NCI-H146 treated with DMSO at 0.1 percent for 48 hours (cell line): ENCODE results near the gene TRAM2.

ENCODE experiments used
- DNase-seq: peaks from one replicate; lab custom pipeline; 2025; ENCODE audit not compliant: unreplicated experiment; lab: John Stamatoyannopoulos, UW

TRAM2 gene

DNA sequence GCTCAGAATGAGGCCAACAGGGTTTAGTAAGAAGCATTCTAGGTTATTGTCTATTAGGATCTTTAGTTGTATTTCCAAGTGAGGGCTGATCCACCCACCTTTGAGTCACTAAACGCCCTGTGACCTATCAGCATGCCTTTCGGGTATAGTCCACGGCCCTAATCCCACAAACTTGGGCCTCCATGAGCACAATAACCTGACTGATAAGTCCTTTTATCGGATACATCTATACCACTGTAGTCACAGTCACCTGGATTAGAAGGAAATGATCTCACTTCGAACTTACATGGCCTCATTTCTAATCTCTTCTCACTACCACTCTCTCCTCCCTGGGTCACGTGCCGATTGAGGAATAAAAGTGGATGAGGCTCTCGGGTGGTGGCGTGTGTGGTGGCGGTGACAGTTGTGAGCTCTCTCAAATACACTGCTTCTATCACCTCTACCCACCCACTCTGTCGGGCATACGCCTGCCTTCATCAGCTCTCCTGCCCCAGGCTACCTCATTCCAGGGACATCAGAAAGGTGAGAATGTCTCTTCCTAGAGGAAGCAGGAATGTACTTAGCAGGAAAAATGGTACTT is 65.2 kb downstream of the TRAM2 start:
- DNase-seq: no peak

DNA sequence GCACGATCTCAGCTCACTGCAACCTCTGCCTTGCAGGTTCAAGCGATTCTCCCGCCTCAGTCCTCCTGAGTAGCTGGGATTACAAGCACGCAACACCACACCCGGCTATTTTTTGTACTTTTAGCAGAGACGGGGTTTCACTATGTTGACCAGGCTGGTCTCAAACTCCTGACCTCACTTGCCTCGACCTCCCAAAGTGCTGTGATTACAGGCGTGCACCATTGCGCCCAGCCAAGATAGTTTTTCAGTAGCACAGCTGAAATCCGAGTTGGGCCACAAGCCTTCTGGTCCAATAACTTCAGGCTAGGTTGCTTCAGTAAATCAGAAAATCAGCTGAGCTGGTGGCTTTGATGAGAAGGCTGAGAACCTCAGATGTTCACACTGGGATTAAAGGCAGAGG is 65.7 kb downstream of the TRAM2 start:
- DNase-seq: no peak

GRCh38 chr6:52510213-52510562 is 66.7 kb downstream of the TRAM2 start:
- no peak for DNase-seq

GRCh38 chr6:52509281-52510212 is 67.3 kb downstream of the TRAM2 start:
- DNase-seq: no peak

GRCh38 chr6:52508261-52508739 is 68.6 kb downstream of the TRAM2 start:
- no peak for DNase-seq

DNA sequence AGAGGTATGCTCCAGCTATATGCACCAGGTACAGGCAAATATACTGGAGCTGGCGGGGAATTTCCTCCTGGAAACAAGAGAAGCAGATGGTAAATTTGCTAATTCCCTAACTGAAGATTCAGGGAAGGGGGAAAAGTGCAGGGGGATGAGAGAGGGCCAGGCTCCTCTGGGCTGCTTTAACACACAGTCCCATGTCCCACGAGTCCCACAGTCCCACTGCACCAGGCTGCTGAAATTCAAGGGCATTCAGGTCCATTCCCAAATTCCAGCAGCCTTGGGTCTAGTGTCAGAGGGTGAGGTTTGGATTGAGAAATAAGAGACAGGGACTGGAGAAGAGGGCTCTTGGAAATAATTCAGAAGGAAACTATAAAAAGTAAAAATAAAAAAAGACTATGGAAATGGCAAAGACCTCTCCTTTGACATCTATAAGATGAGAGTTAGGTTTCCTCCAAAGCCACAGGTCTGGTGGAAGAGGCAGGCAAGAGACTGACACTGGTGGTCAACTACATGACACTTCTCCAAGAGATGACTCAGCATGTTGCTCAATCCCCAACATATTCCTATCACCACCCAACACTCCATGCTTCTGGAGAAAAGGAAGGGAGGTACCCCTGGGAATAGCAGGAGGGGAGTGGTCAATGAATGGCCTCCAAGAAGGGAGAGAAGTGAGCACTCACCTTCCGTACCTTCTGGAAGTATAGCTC is 69.2 kb downstream of the TRAM2 start:
- DNase-seq: no peak

- DNase-seq: no peak
Observed at GRCh38 chr6:52506476-52506875, 70.4 kb downstream of the TRAM2 start.

DNA sequence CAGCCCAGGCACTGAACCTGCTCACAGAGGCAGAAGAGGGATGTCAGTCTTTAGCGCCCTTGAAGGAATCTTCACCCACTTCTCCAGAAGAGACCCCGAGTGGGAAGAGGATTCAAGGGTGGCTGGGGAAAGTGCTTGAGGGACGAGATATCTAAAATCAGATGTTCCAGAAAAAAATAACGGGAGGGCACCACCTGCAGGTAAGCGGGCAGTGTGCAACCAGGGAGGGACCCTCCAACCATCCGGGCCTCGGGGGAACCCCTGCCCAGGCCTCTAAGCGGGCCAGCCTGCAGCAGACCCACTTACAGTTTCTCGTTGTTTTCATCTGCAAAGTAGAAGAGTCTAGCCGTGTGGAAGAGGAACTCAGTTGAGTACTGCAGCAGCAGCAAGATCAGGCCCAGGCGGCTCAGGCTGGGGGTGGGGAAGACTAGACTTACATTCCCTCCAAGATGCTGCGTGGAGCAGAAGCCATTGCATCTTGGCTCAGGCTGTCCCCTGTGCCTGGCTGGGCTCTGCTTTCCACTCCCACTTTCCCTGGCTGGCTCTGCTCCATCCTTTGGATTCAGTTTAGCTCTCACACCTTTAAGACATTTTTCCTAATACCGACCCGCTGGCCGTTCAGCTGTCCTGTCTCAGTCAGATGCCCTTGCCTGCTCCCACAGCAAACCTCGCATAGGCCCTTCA is 71.0 kb downstream of the TRAM2 start:
- DNase-seq: no peak

GRCh38 chr6:52504782-52505136 is 72.1 kb downstream of the TRAM2 start:
- no peak for DNase-seq

DNA sequence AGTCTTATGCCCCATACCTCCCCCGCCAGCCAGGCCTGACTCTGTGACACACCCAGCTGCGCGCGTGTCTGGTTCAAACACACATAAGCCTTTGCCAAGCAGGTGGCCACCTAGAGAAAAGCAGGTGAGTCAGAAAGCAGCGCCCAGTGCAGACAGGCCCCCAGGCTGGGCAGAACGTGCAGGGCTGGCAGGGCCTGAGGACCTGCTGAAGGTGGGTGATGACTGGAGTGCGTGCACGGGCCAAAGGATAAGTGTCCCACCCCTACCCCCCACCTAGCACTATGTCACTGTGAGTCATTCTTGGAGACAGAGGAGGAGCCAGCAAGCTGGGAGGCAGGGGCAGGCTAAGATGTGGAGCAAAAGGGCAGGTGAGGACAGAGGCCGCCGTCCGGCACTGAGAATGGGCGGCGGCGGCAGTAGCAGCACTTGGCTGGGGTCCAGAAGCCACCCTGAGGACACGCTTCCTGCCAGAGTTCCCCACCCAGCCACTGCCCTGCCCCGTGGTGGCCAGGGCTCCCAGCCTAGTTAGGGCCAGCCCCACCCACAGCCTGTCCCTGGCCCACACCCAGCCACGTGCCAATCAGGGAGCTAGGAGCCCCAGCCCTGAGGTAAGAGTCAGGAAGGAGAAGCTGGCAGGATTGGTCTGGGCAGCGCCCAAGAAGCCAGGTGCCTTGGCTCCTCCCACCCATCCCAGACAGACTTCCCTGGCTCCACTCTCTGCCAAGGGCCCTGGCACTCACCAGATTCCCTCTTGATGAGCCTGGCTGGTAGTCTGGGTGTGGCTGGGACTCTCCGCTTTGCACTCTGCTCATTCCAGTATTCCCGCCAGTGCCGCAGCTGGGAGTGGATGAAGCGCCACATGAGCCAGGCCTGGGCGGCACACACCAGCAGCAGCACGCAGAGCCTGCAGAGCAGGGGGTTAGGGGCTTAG is 72.7 kb downstream of the TRAM2 start:
- DNase-seq: peak; percentile 81

GRCh38 chr6:52503323-52503747 is 73.5 kb downstream of the TRAM2 start:
- no peak for DNase-seq

DNA sequence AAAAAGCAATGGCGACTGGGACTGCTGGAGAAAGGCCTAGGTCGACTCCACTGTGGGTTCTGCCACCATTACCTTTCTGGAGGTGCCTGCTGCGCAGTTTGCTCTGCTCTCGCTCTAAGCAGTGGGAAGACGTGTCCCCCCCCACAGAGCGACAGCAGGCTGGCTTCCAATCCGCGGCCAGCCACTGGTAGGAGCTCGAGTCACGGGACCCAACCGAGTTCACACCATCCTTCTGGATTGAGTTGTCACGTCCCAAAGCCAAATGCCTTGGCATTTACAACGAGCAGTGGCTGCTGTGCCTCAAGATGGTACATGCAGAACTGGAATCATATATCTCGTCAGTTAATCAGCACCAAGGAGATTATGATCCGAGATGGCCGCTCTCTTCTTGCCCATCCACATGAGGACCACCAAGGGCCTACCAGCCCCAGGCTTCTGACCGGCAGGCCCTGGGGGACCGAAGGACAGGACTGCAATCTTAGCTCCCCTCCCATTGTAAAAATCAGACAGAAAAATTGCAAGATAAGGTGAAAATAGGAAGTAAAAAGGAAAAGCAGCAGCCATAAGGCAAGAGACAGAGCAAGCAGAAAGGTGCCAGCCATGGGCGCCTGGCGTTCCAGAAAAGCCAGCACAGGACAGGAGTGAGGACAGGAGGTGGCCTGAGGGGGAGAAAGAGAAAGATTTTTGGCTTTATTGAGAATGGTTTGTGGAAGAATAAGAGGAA is 74.4 kb downstream of the TRAM2 start:
- no peak for DNase-seq

DNA sequence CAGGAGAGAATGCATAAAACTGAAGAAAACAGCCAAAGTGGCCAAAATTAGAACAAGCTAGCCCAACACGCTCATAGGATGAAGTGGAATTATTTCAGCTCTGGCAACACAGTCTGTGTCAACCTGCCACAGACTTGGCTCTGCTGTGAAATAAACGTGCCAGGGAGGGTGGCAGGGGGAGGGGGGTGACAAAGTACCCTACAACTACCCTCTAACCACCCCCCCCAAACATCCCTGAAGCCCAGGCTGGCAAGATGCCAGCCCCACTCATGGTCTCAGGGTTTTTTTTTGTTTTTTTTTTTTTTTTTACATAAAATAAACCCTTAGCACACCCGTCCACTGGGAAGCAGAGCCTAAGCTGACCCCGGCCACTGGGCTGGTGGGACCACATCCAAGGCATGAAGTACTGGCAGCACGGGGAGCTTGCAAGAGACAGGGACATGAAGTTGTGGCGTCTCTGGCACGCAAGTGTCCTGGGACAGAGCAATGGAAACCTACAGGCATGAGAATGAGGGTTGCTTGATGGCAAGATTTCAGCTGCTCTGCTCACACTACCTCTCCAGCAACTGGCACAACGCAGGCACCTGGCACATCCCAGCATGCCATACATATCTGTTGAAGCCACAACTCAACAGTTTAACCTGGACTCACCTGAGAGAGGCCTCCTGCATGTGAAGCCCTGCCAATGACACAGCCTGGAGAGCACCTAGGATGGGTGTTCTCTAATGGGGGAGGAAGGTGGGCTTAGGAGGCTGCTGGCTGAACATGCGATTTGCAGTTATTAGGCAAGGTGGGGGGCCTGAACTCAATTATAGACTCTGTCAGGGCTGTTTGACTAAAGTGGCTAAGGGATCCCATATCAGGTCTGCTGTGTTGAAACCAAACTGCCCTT is 76.4 kb downstream of the TRAM2 start:
- no peak for DNase-seq

GRCh38 chr6:52499681-52500236 is 77.1 kb downstream of the TRAM2 start:
- DNase-seq: no peak

DNA sequence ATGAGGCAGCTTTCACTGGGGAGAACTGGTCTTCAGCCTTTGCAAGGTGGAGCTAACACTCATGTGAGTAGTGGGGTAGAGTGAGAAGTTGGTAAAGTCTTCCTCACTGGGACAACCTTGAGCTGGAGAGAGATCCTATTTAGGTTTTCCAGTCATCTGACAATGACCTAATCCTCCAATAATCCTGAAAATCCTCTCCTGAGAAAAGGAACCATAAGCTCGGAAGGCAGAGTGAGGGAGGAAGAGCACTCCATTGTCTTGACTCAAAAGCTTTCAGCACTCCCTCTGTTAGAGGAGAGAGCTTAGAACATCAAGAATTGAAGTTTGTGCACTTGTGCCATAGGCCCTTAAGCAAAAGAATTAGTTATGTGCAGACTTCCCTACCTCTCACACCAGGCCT is 77.8 kb downstream of the TRAM2 start:
- no peak for DNase-seq

DNA sequence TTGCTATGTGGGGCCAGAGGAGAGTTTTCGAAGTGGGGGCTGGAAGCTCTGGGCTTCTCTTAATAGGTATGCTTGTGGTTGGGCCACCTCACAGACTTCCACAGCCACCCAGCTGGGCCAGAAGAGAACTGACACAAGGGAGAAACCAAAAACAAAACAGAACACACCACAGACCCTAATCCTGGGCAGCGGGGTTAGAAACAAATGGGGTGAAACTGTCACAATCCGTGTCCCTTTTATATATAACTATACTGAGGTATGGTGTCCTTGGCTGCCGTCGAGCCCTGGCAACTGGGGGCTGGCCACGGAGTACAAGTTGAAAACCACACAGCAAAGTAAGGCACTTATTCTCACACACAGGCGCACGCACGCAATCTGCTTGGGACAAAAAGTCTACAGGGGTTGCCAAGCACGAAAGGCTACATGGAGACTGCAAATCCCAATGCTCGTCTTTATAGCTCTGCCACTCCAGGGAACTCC is 78.3 kb downstream of the TRAM2 start:
- no peak for DNase-seq

DNA sequence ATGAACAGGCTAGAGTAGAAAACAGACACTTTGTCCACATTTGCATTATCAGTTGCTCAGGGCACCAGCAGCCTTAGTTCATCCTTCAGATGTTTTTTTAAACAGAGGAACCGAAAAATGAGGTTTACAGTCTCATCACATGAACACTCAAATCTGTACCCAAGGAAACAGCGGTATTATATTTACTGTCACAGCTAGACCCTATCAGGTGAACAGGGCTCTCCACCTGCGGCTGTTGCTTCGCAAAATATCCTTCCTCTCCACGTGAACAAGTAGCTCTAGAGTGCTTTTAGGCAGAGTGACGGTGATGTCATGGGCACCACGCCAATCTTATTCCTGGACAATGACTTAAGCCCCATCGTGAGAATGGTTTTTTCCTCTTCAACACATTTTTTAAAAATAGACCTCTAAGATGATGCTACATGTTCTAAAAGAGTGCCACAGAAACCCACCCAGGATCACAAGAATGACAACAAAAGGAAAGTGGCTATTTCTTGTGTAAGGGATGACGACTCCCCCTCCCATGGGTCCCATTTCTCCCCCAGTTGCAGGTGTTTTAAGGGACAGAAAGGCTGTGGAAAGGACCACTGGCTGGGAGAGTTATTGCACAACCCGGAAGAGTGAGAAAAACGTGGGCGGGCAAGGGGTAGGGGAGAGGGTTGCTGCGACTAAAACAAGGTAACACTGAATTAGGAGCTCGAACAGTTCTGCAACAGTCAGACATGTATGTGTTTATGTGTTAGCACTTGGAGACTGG is 79.0 kb downstream of the TRAM2 start:
- DNase-seq: no peak
